Brain microvascular endothelial cell (primary cell): ENCODE results near the gene CCDC61.

Experiments
- DNase-seq: peaks from one replicate; pipeline ENCODE4 v3.0.0-alpha.2; 2020
- H3K27ac ChIP-seq: fragments of 250-450 bp; sonication (Bioruptor Pico); 2 replicates; pipeline ENCODE4 v1.5.1; 2020; ENCODE audit warnings: mild to moderate bottlenecking, moderate library complexity
- H3K27me3 ChIP-seq: fragments of 250-450 bp; sonication (Bioruptor Pico); replicated peaks from 2 replicates; pipeline ENCODE4 v1.5.1; 2020; ENCODE audit warnings: mild to moderate bottlenecking
- H3K36me3 ChIP-seq: fragments of 250-450 bp; sonication (Bioruptor Pico); replicated peaks from 2 replicates; pipeline ENCODE4 v1.5.1; 2020; ENCODE audit warnings: mild to moderate bottlenecking
- H3K4me3 ChIP-seq: 2 replicates; pipeline ENCODE4 v1.5.1; 2011; ENCODE audit warnings: low read depth, mild to moderate bottlenecking, control low read depth, low read length, moderate library complexity
- CTCF ChIP-seq: IDR thresholded peaks from 2 replicates; pipeline ENCODE4 v1.5.1; 2011; ENCODE audit warnings: low read depth, mild to moderate bottlenecking, moderate library complexity, low read length, control low read depth, inconsistent platforms; ENCODE audit errors: missing control alignments
- in situ Hi-C: cut with HindIII; loops from 2 replicates; pipeline ENCODE4 v1.10.0; 2017; ENCODE audit warnings: low sequenced_read_pairs, low pct_ligation_motif_present

The CCDC61 gene

GRCh38 chr19:46056536-46056935 lies 61.3 kb downstream of the CCDC61 start:
- no peak for DNase-seq
- Histone ChIP-seq H3K4me3 (no peak overlapping the region), H3K27me3 (peaks cover 18% of the 10 kb centered on the region), H3K36me3 (no peaks in the 10 kb centered on the region), H3K27ac (no peak overlapping the region)
- in situ Hi-C loops: no loop called here
- no peak for TF ChIP-seq CTCF

GRCh38 chr19:46058778-46059177 lies 63.5 kb downstream of the CCDC61 start:
- in situ Hi-C loops: no loop called here
- Histone ChIP-seq H3K4me3 (no peak overlapping the region), H3K27me3 (peaks cover 18% of the 10 kb centered on the region), H3K36me3 (no peaks in the 10 kb centered on the region), H3K27ac (no peak overlapping the region)
- DNase-seq: no peak
- TF ChIP-seq CTCF: no peak

GRCh38 chr19:46060012-46060411 lies 64.7 kb downstream of the CCDC61 start:
- no peak for TF ChIP-seq CTCF
- in situ Hi-C loops: no loop called here
- Histone ChIP-seq H3K4me3 (no peak overlapping the region), H3K27ac (no peak overlapping the region), H3K27me3 (peaks cover 12% of the 10 kb centered on the region), H3K36me3 (no peaks in the 10 kb centered on the region)
- no peak for DNase-seq

- Histone ChIP-seq H3K27ac (no peak overlapping the region), H3K27me3 (peaks cover 2% of the 10 kb centered on the region), H3K4me3 (no peak overlapping the region), H3K36me3 (no peaks in the 10 kb centered on the region)
- no peak for DNase-seq
- TF ChIP-seq CTCF: no peak
- in situ Hi-C loops: no loop called here
Observed at GRCh38 chr19:46063201-46063600, 67.9 kb downstream of the CCDC61 start.

- TF ChIP-seq CTCF: no peak
- DNase-seq: no peak
- in situ Hi-C loops: no loop called here
- Histone ChIP-seq H3K4me3 (no peak overlapping the region), H3K36me3 (no peaks in the 10 kb centered on the region), H3K27me3 (peaks cover 2% of the 10 kb centered on the region), H3K27ac (no peak overlapping the region)
Observed at GRCh38 chr19:46065486-46066071, 70.3 kb downstream of the CCDC61 start.

GRCh38 chr19:46066471-46066870 lies 71.2 kb downstream of the CCDC61 start:
- H3K36me3 ChIP-seq: no peaks in the 10 kb centered on the region
- in situ Hi-C loops: no loop called here
- no peak overlapping the region for H3K4me3 ChIP-seq
- H3K27me3 ChIP-seq: peaks cover 2% of the 10 kb centered on the region
- no peak overlapping the region for H3K27ac ChIP-seq
- no peak for DNase-seq
- no peak for TF ChIP-seq CTCF
